OCI-LY7 (cell line): Measurements from ENCODE around the gene FREM3. TPM values are rescaled to one million over a fixed set of nuclear protein-coding genes. Genes with fewer than 3 reads are reported as not detected.

Source experiments
- BruUV-seq: library from RNA; stranded (reverse); fragments of 400-500 nt; replicated peaks from 2 replicates; lab custom pipeline; 2021; lab: Mats Ljungman, UMichigan
- CTCF ChIA-PET: fragments of 300-600 bp; sonication (Branson Sonifier 250); formaldehyde crosslinking; loops from one replicate; lab custom pipeline; 2022; ENCODE audit warnings: antibody characterized with exemption; ENCODE audit not compliant: unreplicated experiment; lab: Charles Lee
- POLR2A ChIA-PET: fragments of 300-600 bp; sonication (Branson Sonifier 250); formaldehyde crosslinking; loops from one replicate; lab custom pipeline; 2022; ENCODE audit warnings: antibody characterized with exemption; lab: Charles Lee
- DNase-seq: peaks from one replicate; pipeline ENCODE4 v3.0.0-alpha.2; 2015; ENCODE audit warnings: low spot score
- H2AFZ ChIP-seq: fragments of 200-600 bp; sonication (generic), shearing (Covaris generic); 2 replicates; pipeline ENCODE4 v1.6.1; 2014; ENCODE audit warnings: mild to moderate bottlenecking, antibody characterized with exemption, low read length, moderate library complexity
- H3K27ac ChIP-seq: fragments of 200-600 bp; sonication (generic); 2 replicates; pipeline ENCODE4 v1.5.1; 2014; ENCODE audit warnings: mixed run types, low read depth, mild to moderate bottlenecking, moderate library complexity, low read length, inconsistent platforms; ENCODE audit not compliant: poor library complexity, severe bottlenecking
- H3K36me3 ChIP-seq: fragments of 200-600 bp; sonication (generic); 2 replicates; pipeline ENCODE4 v1.6.1; 2014; ENCODE audit warnings: mild to moderate bottlenecking, antibody characterized with exemption, low read length, moderate library complexity, mixed read lengths; ENCODE audit not compliant: insufficient read depth
- H3K4me1 ChIP-seq: fragments of 200-600 bp; sonication (generic); 2 replicates; pipeline ENCODE4 v1.5.1; 2014; ENCODE audit warnings: mild to moderate bottlenecking, low read length; ENCODE audit not compliant: insufficient read depth, poor library complexity, severe bottlenecking
- H3K4me2 ChIP-seq: fragments of 200-600 bp; sonication (generic); 2 replicates; pipeline ENCODE4 v1.6.1; 2014; ENCODE audit warnings: mild to moderate bottlenecking, low read length
- H3K4me3 ChIP-seq: fragments of 200-600 bp; sonication (generic); 2 replicates; pipeline ENCODE4 v1.5.1; 2014; ENCODE audit warnings: mild to moderate bottlenecking, low read depth, low read length; ENCODE audit not compliant: poor library complexity, severe bottlenecking
- H3K79me2 ChIP-seq: fragments of 200-600 bp; sonication (generic); 2 replicates; pipeline ENCODE4 v1.6.1; 2016; ENCODE audit warnings: low read depth, mild to moderate bottlenecking, low read length, moderate library complexity, mixed read lengths; ENCODE audit not compliant: insufficient read depth
- H3K9me2 ChIP-seq: fragments of 200-600 bp; sonication (generic); 2 replicates; pipeline ENCODE4 v1.6.1; 2016; ENCODE audit warnings: mild to moderate bottlenecking, low read length, mixed read lengths; ENCODE audit not compliant: insufficient read depth
- H3K9me3 ChIP-seq: fragments of 200-600 bp; sonication (generic); 2 replicates; pipeline ENCODE4 v1.6.1; 2014; ENCODE audit warnings: mild to moderate bottlenecking, mixed run types, low read length, mixed read lengths
- H4K20me1 ChIP-seq: fragments of 200-600 bp; sonication (generic); 2 replicates; pipeline ENCODE4 v1.6.1; 2014; ENCODE audit warnings: mild to moderate bottlenecking, antibody characterized with exemption, low read length, moderate library complexity, mixed read lengths; ENCODE audit not compliant: insufficient read depth
- EZH2phosphoT487 ChIP-seq: fragments of 200-600 bp; sonication (generic); IDR thresholded peaks from 2 replicates; pipeline ENCODE4 v1.6.1; 2018; ENCODE audit warnings: low read depth, borderline replicate concordance, mild to moderate bottlenecking, mixed run types, antibody characterized with exemption, low read length, moderate library complexity, mixed read lengths
- intact Hi-C: fragments of 100-400 bp; cut with micrococcal nuclease; formaldehyde crosslinking; loops from one replicate; pipeline ENCODE4 v1.10.0; 2022; ENCODE audit not compliant: unreplicated experiment
- total RNA-seq, 2 experiments: library from RNA; depleted of rRNA in 1 of 2; stranded (reverse); fragments of >200 nt in 1 of 2; shearing (Covaris generic) in 1 of 2; gene quantifications; 2 replicates each; pipeline ENCODE4 v1.2.3, GENCODE V29; 2014 to 2022
- TF ChIP-seq, protein P1 (sequence below): fragments of 200-600 bp; sonication (generic); conservative IDR thresholded peaks from 2 replicates; pipeline ENCODE4 v1.5.1; 2014; ENCODE audit warnings: mild to moderate bottlenecking, antibody characterized with exemption, low read length, moderate library complexity, mixed read lengths

FREM3 gene
- total RNA-seq, 2 experiments from 2014 or later, result not detected

GRCh38 chr4:143667461-143667860 lies 33.0 kb downstream of the FREM3 start:
- BruUV-seq, result no TSS peak

GRCh38 chr4:143658336-143658735 lies 42.1 kb downstream of the FREM3 start:
- TF ChIP-seq EZH2phosphoT487, result no peak
- POLR2A ChIA-PET, result no interaction called here
- Histone ChIP-seq H3K9me2 (no peaks in the 10 kb centered on the region), H3K27ac (no peak overlapping the region), H3K4me1 (no peaks in the 10 kb centered on the region), H3K4me2 (no peak overlapping the region), H3K79me2 (no peaks in the 10 kb centered on the region), H4K20me1 (no peaks in the 10 kb centered on the region), H3K36me3 (no peaks in the 10 kb centered on the region), H2AFZ (no peak overlapping the region), H3K4me3 (no peak overlapping the region), H3K9me3 (no peaks in the 10 kb centered on the region)
- intact Hi-C loops, result no loop called here
- no peak for DNase-seq
- CTCF ChIA-PET, result no interaction called here
- no TSS peak for BruUV-seq

More at GRCh38 chr4:143667461-143667860, 33.0 kb downstream of the FREM3 start:
- Histone ChIP-seq H4K20me1 (no peaks in the 10 kb centered on the region), H3K36me3 (no peaks in the 10 kb centered on the region), H2AFZ (no peak overlapping the region), H3K4me2 (no peak overlapping the region), H3K4me1 (no peaks in the 10 kb centered on the region), H3K27ac (no peak overlapping the region), H3K4me3 (no peak overlapping the region), H3K9me2 (no peaks in the 10 kb centered on the region), H3K9me3 (no peaks in the 10 kb centered on the region), H3K79me2 (no peaks in the 10 kb centered on the region)
- ChIA-PET POLR2A (no interaction called here), CTCF (no interaction called here)
- DNase-seq, result no peak
- TF ChIP-seq EZH2phosphoT487, result no peak
- TF ChIP-seq, protein P1, sequence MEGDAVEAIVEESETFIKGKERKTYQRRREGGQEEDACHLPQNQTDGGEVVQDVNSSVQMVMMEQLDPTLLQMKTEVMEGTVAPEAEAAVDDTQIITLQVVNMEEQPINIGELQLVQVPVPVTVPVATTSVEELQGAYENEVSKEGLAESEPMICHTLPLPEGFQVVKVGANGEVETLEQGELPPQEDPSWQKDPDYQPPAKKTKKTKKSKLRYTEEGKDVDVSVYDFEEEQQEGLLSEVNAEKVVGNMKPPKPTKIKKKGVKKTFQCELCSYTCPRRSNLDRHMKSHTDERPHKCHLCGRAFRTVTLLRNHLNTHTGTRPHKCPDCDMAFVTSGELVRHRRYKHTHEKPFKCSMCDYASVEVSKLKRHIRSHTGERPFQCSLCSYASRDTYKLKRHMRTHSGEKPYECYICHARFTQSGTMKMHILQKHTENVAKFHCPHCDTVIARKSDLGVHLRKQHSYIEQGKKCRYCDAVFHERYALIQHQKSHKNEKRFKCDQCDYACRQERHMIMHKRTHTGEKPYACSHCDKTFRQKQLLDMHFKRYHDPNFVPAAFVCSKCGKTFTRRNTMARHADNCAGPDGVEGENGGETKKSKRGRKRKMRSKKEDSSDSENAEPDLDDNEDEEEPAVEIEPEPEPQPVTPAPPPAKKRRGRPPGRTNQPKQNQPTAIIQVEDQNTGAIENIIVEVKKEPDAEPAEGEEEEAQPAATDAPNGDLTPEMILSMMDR, result no peak
- intact Hi-C loops, result no loop called here

- Histone ChIP-seq H3K4me1 (no peaks in the 10 kb centered on the region), H3K4me2 (no peak overlapping the region), H2AFZ (no peak overlapping the region), H3K9me2 (no peaks in the 10 kb centered on the region), H3K36me3 (no peaks in the 10 kb centered on the region), H3K79me2 (no peaks in the 10 kb centered on the region), H4K20me1 (no peaks in the 10 kb centered on the region), H3K9me3 (no peaks in the 10 kb centered on the region), H3K4me3 (no peak overlapping the region), H3K27ac (no peak overlapping the region)
- BruUV-seq, result no TSS peak
- POLR2A ChIA-PET, result interaction anchor here (0.5 kb wide), 1 partner anchor 60 kb away, joined by 3 read pairs; no protein-coding TSS in a partner anchor
- intact Hi-C loops, result no loop called here
- CTCF ChIA-PET, result no interaction called here
- DNase-seq, result no peak
- no peak for TF ChIP-seq EZH2phosphoT487
- TF ChIP-seq, protein P1, result no peak
Measured at GRCh38 chr4:143654571-143654970, 45.9 kb downstream of the FREM3 start.
